ENCODE measurements around the gene CDH11. TPM values are rescaled to one million over a fixed set of nuclear protein-coding genes. Genes with fewer than 3 reads are reported as not detected.

Gene CDH11
- total and polyA plus RNA-seq, 10 of the 15 experiments (the other 5 are each of a cell fraction or from before 2014, with no cell fraction given) = 0.31 to 9.7 (median 0.87) TPM

DNA sequence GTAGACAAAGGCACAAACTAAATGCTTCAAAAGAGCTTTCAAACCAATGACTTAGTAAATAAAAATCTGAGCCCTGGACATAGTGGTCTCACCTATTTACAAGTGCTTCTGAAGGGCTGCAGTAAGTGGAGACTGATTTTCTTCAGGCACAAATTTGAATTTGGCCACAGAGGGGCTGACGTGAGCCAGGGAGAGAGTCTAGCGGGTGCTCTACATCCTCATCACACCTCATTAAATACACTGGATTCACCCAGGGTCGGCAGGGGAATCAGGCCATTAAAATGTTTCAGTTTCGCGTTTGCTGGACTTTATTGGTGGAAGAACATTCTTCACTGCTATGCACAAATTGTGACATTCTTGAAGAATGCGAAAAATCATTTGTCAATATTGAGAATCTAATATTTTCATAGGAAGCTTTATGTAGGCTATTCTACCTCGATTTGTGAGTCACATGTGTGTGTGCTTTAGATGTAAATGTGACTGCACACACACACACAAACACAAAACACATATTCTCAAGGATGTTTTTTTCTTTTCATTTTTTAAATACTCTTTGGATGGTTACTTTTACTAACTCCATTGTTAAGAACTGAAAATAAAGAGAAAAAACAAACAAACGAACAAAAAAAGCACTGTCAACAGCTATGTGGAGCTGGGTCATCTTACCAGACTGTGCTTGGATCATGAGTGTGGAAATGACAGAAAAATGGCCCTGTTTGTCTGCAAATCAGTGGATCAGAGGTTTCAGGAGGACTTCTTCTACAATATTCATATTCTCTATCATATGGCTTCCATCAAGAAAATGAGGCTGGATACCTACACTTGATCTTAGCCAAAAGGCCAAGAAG lies 58.9 kb downstream of the CDH11 start (continued):
- TF ChIP-seq, protein P1, sequence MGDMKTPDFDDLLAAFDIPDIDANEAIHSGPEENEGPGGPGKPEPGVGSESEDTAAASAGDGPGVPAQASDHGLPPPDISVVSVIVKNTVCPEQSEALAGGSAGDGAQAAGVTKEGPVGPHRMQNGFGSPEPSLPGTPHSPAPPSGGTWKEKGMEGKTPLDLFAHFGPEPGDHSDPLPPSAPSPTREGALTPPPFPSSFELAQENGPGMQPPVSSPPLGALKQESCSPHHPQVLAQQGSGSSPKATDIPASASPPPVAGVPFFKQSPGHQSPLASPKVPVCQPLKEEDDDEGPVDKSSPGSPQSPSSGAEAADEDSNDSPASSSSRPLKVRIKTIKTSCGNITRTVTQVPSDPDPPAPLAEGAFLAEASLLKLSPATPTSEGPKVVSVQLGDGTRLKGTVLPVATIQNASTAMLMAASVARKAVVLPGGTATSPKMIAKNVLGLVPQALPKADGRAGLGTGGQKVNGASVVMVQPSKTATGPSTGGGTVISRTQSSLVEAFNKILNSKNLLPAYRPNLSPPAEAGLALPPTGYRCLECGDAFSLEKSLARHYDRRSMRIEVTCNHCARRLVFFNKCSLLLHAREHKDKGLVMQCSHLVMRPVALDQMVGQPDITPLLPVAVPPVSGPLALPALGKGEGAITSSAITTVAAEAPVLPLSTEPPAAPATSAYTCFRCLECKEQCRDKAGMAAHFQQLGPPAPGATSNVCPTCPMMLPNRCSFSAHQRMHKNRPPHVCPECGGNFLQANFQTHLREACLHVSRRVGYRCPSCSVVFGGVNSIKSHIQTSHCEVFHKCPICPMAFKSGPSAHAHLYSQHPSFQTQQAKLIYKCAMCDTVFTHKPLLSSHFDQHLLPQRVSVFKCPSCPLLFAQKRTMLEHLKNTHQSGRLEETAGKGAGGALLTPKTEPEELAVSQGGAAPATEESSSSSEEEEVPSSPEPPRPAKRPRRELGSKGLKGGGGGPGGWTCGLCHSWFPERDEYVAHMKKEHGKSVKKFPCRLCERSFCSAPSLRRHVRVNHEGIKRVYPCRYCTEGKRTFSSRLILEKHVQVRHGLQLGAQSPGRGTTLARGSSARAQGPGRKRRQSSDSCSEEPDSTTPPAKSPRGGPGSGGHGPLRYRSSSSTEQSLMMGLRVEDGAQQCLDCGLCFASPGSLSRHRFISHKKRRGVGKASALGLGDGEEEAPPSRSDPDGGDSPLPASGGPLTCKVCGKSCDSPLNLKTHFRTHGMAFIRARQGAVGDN (IDR thresholded peaks at IDR 0.05) = no peak
- TF ChIP-seq NFYA (IDR thresholded peaks at IDR 0.05; ENCODE audit: borderline replicate concordance, low read depth, low read length) (no peak), STAT1 (conservative IDR thresholded peaks at IDR 0.05) (no peak), USF1 (IDR thresholded peaks at IDR 0.05; ENCODE audit: borderline replicate concordance, extremely low read length, insufficient read depth, low read depth, low read length) (no peak), IKZF1 (conservative IDR thresholded peaks at IDR 0.05) (no peak), EED (IDR thresholded peaks at IDR 0.05; ENCODE audit: low read depth) (no peak), SMAD5 (IDR thresholded peaks at IDR 0.05; ENCODE audit: low read depth) (no peak), ZNF384 (IDR thresholded peaks at IDR 0.05; ENCODE audit: borderline replicate concordance, low read depth, low read length) (no peak), SMC3 (IDR thresholded peaks at IDR 0.05; ENCODE audit: borderline replicate concordance, low read length) (no peak), NBN (IDR thresholded peaks at IDR 0.05) (no peak), ATF7 (IDR thresholded peaks at IDR 0.05; ENCODE audit: low read depth) (no peak)
- TF ChIP-seq, protein P2, sequence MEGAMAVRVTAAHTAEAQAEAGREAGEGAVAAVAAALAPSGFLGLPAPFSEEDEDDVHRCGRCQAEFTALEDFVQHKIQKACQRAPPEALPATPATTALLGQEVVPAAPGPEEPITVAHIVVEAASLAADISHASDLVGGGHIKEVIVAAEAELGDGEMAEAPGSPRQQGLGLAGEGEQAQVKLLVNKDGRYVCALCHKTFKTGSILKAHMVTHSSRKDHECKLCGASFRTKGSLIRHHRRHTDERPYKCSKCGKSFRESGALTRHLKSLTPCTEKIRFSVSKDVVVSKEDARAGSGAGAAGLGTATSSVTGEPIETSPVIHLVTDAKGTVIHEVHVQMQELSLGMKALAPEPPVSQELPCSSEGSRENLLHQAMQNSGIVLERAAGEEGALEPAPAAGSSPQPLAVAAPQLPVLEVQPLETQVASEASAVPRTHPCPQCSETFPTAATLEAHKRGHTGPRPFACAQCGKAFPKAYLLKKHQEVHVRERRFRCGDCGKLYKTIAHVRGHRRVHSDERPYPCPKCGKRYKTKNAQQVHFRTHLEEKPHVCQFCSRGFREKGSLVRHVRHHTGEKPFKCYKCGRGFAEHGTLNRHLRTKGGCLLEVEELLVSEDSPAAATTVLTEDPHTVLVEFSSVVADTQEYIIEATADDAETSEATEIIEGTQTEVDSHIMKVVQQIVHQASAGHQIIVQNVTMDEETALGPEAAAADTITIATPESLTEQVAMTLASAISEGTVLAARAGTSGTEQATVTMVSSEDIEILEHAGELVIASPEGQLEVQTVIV (IDR thresholded peaks at IDR 0.05; ENCODE audit: borderline replicate concordance, partially characterized antibody) = no peak

Measured in GM12878 (cell line).